ENCODE data around the gene KCNH4.

KCNH4 gene

GRCh38 chr17:42116705-42117396 lies 64.1 kb downstream of the KCNH4 start:
- peak; percentile 74 for DNase-seq

DNA sequence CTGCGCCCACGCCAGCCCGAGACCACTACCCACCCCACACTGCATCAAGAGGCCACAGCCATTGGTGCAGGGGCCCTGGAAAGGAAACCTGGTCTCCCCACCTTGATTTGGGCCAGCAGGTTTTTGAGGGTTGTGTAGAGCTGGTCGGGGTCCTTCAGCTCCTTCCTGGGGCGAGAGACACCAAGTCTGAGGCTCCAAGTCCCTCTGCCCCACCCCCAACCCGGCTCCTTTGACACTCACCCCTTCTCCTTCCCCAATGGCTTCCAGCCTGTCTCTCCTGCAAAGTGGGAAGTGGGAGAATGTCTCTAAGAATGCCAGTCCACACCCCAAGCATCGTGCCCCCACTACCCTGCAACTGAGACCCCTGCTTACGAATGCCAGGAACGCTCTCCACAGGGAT lies 66.8 kb downstream of the KCNH4 start:
- DNase-seq: no peak

DNA sequence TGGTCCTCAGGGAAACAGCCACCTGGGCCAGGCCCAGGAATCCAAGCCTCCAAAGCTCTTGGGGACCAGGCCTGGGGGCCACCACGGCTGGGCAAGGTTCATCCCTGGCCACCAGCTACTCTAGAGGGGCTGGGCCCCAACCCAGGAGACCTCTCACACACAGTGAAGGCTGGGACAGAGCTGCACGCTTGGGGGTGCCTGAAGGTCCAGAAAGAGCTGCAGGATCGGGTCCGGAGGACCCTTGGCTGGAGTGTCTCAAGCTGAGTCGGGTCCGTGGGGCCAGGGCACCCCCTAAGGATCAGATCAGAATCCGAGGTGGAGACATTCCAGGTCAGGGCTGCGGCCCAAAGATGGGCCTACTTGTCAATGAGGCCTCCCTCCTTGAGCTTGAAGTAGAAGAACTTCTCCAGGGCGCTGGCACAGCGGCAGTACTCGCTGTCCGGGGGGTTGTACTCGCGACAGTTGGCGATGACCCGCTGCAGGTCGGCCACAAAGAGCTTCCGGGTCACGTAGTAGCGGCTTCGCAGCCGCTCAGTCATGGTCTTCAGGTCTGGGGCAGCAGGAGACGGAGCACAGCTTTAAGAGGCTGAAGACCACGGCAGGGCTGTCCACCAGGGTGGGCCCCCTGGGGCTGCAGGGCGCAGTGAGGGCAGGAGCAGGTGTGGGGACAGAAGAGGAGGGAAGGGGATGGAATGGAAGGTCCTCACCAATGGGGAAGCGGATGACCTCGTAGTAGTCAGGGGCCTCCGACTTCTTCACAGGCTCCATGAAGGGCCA lies 67.5 kb downstream of the KCNH4 start:
- no peak for DNase-seq

DNA sequence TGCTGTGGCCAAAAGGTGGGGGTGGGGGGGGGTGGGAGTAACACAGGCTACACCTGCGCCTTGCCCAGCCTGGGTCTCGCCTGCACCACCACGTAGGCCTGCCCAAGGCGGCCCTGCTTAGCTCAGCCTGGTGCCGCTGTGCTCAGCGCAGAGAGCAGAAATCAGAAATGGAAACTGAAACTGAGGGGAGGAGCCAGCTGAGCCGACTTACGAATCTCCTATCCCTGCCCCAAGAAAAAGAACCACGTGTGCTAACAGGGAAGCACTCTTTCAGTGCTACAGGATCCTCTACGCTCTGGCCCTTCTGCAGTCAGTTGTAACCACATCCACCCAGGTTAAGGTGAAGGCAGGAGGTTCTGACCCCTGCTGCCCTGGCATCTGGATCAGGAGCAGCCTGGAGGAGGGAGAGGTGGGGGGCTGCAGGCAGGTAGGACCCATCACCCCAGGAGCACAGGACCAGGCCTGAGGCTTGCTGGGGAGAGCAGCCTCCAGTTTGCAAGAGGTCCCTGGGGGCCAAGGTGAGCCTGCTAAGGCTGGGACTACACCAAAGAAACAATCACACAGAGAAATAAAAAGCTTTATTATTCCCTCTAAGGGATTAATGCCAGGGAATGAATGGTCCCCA lies 68.3 kb downstream of the KCNH4 start, which contains the start of gene DHX58:
DHX58 (minus strand) TSS at position 163 of the 625 bp plus-strand sequence. CDS start 822 bp downstream, outside the sequence.
- DNase-seq: peak; percentile 80

DNA sequence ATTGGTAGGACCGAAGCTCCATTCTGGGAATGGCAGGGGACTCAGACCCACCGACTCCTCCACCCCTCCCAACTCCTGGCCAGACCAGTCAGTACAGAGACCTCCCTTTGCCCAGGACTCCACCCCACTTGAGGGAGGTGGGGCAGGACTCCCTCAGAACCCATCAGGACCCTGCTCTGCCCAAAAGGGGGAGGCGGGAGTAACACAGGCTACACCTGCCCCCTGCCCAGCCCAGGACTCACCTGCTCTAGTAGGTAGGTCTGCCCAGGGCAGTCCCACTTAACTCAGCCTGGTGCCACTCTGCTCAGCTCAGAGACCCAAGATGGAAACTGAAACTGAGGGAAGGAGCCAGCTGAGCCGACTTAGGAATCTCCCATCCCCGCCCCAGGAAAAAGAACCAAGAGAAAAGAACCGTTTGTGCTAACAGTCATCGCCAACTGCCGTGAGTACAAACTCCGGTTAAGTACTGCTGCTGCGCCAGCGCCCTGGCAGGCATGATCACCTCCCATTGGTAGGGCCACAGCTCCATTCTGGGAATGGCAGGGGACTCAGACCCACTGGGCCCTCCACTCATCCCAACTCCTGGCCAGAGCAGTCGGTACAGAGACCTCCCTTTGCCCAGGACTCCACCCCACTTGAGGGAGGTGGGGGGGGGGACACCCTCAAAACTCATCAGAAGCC lies 68.9 kb downstream of the KCNH4 start:
- peak; percentile 18 for DNase-seq

DNA sequence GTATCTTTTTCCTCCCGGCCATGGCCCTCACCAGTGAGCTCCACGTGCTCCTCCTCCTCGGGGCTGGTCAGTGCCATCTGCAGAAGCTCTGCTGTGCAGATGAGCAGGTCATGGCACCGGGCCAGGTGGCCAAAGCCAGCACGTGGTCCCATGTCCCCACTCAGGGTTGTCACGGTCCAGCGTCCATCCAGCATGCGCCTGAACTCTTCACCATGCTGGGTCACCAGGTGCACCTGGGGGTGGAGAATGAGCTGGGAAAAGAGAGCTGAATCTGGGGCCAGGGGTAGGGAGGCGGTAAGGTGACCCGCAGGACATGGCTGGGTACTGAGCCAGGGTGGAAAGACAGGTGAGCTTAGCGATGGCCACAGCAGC lies 69.7 kb downstream of the KCNH4 start:
- no peak for DNase-seq

- no peak for DNase-seq
Observed at GRCh38 chr17:42110301-42111264, 70.4 kb downstream of the KCNH4 start.

DNA sequence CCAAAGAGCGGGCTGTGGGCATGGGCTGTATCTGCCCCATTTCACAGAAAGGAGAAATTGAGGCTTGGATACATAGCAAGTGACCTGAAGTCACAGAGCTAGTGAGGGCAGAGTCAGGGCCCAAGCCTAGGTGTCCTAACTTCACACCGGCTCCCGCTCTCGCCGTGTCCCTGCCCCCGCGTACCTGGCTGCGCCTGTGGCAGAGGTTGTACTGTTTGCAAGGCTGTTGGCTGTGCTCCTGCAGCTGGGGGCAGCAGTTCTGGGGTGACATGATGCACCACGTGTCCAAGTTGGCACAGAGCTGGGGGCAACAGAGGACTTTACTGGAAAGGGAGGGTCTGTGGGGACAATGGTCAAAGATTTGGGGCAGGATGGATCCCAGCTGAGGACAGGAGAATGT lies 71.9 kb downstream of the KCNH4 start:
- no peak for DNase-seq

- peak; percentile 35 for DNase-seq
Observed at GRCh38 chr17:42107597-42108576, 73.1 kb downstream of the KCNH4 start.

- no peak for DNase-seq
Observed at GRCh38 chr17:42107124-42107523, 73.8 kb downstream of the KCNH4 start.

Measured in fibroblast of skin of abdomen (primary cell).